HT1080 (cell line): ENCODE measurements around the gene ELN. TPM values are rescaled to one million over a fixed set of nuclear protein-coding genes. Genes with fewer than 3 reads are reported as not detected.
A peak's percentile ranks its signal among the peaks of the same experiment; 100 is the strongest.
"Not testable (repeated sequence)": the region's sequence is repeated elsewhere in the genome, so short reads cannot be mapped to it uniquely, and the experiment has no call there.

Source experiments
- DNase-seq: peaks from one replicate; pipeline ENCODE4 v3.0.0-alpha.2; 2015; ENCODE audit warnings: low read depth
- polyA plus RNA-seq, 2 experiments: library from polyadenylated mRNA; depleted of rRNA; stranded (reverse); fragments of >200 nt; gene quantifications; 2 replicates each; pipeline ENCODE4 v1.2.3, GENCODE V29; 2015
- total RNA-seq: library from RNA; depleted of rRNA; stranded (reverse); fragments of >200 nt; shearing (Covaris generic); gene quantifications from 2 replicates; pipeline ENCODE4 v1.2.3, GENCODE V29; 2014; rRNA removed

The ELN gene
- total RNA-seq, result not detected in 2 replicates
- polyA plus RNA-seq (2015; cell fraction: cytosol; rRNA removed), result not detected in 2 replicates
- 0.05 TPM in 1 of 2 replicates, not detected in the other for polyA plus RNA-seq (2015; cell fraction: nucleus; rRNA removed)

GRCh38 chr7:74027683-74028320, at the start of gene ELN:
Gene ELN (plus strand): TSS chr7:74028173. CDS start chr7:74028188, 15 bp downstream.
- DNase-seq, result no peak

- DNase-seq, result peak; percentile 29
Measured at GRCh38 chr7:73978661-73979563, 49.1 kb upstream of the ELN start.

GRCh38 chr7:73979656-73980055, 48.3 kb upstream of the ELN start:
- DNase-seq, result not testable (repeated sequence)

- no peak for DNase-seq
Measured at GRCh38 chr7:73980206-73980605, 47.8 kb upstream of the ELN start.

GRCh38 chr7:73981933-73982332, 46.0 kb upstream of the ELN start:
- DNase-seq, result no peak

- no peak for DNase-seq
Measured at GRCh38 chr7:73983437-73984164, 44.4 kb upstream of the ELN start.

GRCh38 chr7:73984481-73985205, 43.3 kb upstream of the ELN start:
- no peak for DNase-seq

- no peak for DNase-seq
Measured at GRCh38 chr7:73985737-73986141, 42.2 kb upstream of the ELN start.

- DNase-seq, result no peak
Measured at GRCh38 chr7:73986158-73986631, 41.8 kb upstream of the ELN start.

GRCh38 chr7:73987298-73987697, 40.7 kb upstream of the ELN start:
- DNase-seq, result no peak

GRCh38 chr7:73988197-73988596, 39.8 kb upstream of the ELN start:
- DNase-seq, result peak; percentile 92

GRCh38 chr7:73991522-73992100, 36.4 kb upstream of the ELN start:
- DNase-seq, result no peak

GRCh38 chr7:73992101-73992562, 35.8 kb upstream of the ELN start:
- no peak for DNase-seq

- DNase-seq, result no peak
Measured at GRCh38 chr7:73994023-73994422, 34.0 kb upstream of the ELN start.

GRCh38 chr7:73994761-73995160, 33.2 kb upstream of the ELN start:
- no peak for DNase-seq

GRCh38 chr7:73995330-73995729, 32.6 kb upstream of the ELN start:
- DNase-seq, result no peak

GRCh38 chr7:73995821-73996511, 32.0 kb upstream of the ELN start:
- DNase-seq, result no peak

GRCh38 chr7:73997056-73997455, 30.9 kb upstream of the ELN start:
- no peak for DNase-seq

GRCh38 chr7:73999664-74000435, 28.1 kb upstream of the ELN start:
- DNase-seq, result no peak
